Measurements from ENCODE around the gene SYT14. TPM values are rescaled to one million over a fixed set of nuclear protein-coding genes. Genes with fewer than 3 reads are reported as not detected.

SYT14 gene
- polyA plus RNA-seq, 1 donor from 2014 or later: 21.9 TPM

DNA sequence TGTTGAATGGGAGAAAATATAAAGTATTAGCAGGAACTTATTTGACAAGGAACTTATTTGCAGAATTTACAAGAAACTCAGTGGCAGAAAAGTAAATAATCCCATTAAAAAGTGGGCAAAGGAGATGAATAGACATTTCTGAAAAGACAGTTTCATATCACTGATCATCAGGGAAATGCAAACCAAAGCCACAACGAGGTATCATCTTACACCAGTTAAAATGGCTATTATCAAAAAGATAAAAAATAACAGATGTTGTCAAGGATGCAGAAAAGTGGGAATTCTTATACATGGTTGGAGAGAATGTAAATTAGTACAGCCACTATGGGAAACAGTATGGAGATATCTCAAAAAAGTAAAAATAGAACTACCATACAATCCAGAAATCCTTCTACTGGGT lies 61.0 kb downstream of the SYT14 start:
- TF ChIP-seq EP300 (conservative IDR thresholded peaks at IDR 0.05; ENCODE audit: poor library complexity, severe bottlenecking): no peak
- no peak for TF ChIP-seq EZH2 (IDR thresholded peaks at IDR 0.05; ENCODE audit: borderline replicate concordance, insufficient read depth, low read length, poor library complexity, severe bottlenecking)
- TF ChIP-seq RAD21 (conservative IDR thresholded peaks at IDR 0.05): no peak
- TF ChIP-seq SMC3 (conservative IDR thresholded peaks at IDR 0.05; ENCODE audit: poor library complexity): no peak
- TF ChIP-seq TAF1 (IDR thresholded peaks at IDR 0.05; ENCODE audit: low read depth): no peak
- TF ChIP-seq, protein P1, sequence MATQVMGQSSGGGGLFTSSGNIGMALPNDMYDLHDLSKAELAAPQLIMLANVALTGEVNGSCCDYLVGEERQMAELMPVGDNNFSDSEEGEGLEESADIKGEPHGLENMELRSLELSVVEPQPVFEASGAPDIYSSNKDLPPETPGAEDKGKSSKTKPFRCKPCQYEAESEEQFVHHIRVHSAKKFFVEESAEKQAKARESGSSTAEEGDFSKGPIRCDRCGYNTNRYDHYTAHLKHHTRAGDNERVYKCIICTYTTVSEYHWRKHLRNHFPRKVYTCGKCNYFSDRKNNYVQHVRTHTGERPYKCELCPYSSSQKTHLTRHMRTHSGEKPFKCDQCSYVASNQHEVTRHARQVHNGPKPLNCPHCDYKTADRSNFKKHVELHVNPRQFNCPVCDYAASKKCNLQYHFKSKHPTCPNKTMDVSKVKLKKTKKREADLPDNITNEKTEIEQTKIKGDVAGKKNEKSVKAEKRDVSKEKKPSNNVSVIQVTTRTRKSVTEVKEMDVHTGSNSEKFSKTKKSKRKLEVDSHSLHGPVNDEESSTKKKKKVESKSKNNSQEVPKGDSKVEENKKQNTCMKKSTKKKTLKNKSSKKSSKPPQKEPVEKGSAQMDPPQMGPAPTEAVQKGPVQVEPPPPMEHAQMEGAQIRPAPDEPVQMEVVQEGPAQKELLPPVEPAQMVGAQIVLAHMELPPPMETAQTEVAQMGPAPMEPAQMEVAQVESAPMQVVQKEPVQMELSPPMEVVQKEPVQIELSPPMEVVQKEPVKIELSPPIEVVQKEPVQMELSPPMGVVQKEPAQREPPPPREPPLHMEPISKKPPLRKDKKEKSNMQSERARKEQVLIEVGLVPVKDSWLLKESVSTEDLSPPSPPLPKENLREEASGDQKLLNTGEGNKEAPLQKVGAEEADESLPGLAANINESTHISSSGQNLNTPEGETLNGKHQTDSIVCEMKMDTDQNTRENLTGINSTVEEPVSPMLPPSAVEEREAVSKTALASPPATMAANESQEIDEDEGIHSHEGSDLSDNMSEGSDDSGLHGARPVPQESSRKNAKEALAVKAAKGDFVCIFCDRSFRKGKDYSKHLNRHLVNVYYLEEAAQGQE (IDR thresholded peaks at IDR 0.05; ENCODE audit: borderline replicate concordance): no peak
- no peak for TF ChIP-seq MXI1 (conservative IDR thresholded peaks at IDR 0.05; ENCODE audit: poor library complexity, severe bottlenecking)
- TF ChIP-seq, protein P2, sequence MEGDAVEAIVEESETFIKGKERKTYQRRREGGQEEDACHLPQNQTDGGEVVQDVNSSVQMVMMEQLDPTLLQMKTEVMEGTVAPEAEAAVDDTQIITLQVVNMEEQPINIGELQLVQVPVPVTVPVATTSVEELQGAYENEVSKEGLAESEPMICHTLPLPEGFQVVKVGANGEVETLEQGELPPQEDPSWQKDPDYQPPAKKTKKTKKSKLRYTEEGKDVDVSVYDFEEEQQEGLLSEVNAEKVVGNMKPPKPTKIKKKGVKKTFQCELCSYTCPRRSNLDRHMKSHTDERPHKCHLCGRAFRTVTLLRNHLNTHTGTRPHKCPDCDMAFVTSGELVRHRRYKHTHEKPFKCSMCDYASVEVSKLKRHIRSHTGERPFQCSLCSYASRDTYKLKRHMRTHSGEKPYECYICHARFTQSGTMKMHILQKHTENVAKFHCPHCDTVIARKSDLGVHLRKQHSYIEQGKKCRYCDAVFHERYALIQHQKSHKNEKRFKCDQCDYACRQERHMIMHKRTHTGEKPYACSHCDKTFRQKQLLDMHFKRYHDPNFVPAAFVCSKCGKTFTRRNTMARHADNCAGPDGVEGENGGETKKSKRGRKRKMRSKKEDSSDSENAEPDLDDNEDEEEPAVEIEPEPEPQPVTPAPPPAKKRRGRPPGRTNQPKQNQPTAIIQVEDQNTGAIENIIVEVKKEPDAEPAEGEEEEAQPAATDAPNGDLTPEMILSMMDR (IDR thresholded peaks at IDR 0.05; ENCODE audit: poor library complexity, severe bottlenecking): no peak
- TF ChIP-seq POLR2AphosphoS5 (IDR thresholded peaks at IDR 0.05): no peak
- Histone ChIP-seq H3K36me3 (ENCODE audit: insufficient read depth, low read length) (no peaks in the 10 kb centered on the region), H2AFZ (ENCODE audit: low read depth, low read length) (no peak overlapping the region), H3K9ac (ENCODE audit: low read length) (no peak overlapping the region), H3K79me2 (replicated peaks; ENCODE audit: insufficient read depth, low read length) (no peaks in the 10 kb centered on the region), H3K9me2 (ENCODE audit: insufficient read depth, low read length) (no peaks in the 10 kb centered on the region), H3K4me2 (ENCODE audit: low read length) (no peak overlapping the region), H3K4me3 (ENCODE audit: low read length) (no peak overlapping the region), H3F3A (ENCODE audit: insufficient read depth, low read length, poor library complexity, severe bottlenecking) (no peaks in the 10 kb centered on the region), H4K20me1 (ENCODE audit: insufficient read depth) (no peaks in the 10 kb centered on the region), H3K27ac (ENCODE audit: low read length) (no peak overlapping the region), H3K27me3 (ENCODE audit: insufficient read depth, low read depth, low read length) (no peaks in the 10 kb centered on the region), H3K9me3 (ENCODE audit: low read length) (no peaks in the 10 kb centered on the region)

DNA sequence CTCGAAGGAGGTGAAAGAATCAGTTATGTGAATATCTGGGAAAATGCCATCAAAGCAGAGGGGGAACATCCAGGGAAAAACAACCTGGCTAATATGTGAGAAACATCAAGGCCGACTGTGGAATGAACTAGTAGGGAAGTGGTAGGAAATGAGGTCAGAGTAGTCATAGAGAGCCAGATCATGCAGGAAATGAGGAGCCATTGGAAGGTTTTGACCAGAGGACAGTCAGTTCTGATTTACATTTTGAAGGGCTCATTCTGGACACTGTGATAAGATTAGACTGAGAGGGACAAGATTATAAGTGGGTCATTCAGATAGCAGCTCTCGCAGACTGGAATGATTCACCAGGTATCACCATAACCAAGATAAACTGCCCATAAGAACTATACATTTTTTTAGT lies 63.7 kb downstream of the SYT14 start:
- TF ChIP-seq SMC3 (conservative IDR thresholded peaks at IDR 0.05; ENCODE audit: poor library complexity) (no peak), TAF1 (IDR thresholded peaks at IDR 0.05; ENCODE audit: low read depth) (no peak), MXI1 (conservative IDR thresholded peaks at IDR 0.05; ENCODE audit: poor library complexity, severe bottlenecking) (no peak), EZH2 (IDR thresholded peaks at IDR 0.05; ENCODE audit: borderline replicate concordance, insufficient read depth, low read length, poor library complexity, severe bottlenecking) (no peak), POLR2AphosphoS5 (IDR thresholded peaks at IDR 0.05) (no peak), RAD21 (conservative IDR thresholded peaks at IDR 0.05) (no peak), EP300 (conservative IDR thresholded peaks at IDR 0.05; ENCODE audit: poor library complexity, severe bottlenecking) (no peak)
- TF ChIP-seq, protein P1 (IDR thresholded peaks at IDR 0.05; ENCODE audit: borderline replicate concordance): no peak
- TF ChIP-seq, protein P2 (IDR thresholded peaks at IDR 0.05; ENCODE audit: poor library complexity, severe bottlenecking): no peak
- H3K27me3 ChIP-seq (ENCODE audit: insufficient read depth, low read depth, low read length): no peaks in the 10 kb centered on the region
- H3K9me3 ChIP-seq (ENCODE audit: low read length): no peaks in the 10 kb centered on the region
- no peaks in the 10 kb centered on the region for H3K36me3 ChIP-seq (ENCODE audit: insufficient read depth, low read length)
- H3K9ac ChIP-seq (ENCODE audit: low read length): no peak overlapping the region
- no peak overlapping the region for H3K27ac ChIP-seq (ENCODE audit: low read length)
- no peak overlapping the region for H3K4me2 ChIP-seq (ENCODE audit: low read length)
- H4K20me1 ChIP-seq (ENCODE audit: insufficient read depth): no peaks in the 10 kb centered on the region
- no peak overlapping the region for H2AFZ ChIP-seq (ENCODE audit: low read depth, low read length)
- no peaks in the 10 kb centered on the region for H3F3A ChIP-seq (ENCODE audit: insufficient read depth, low read length, poor library complexity, severe bottlenecking)
- no peak overlapping the region for H3K4me3 ChIP-seq (ENCODE audit: low read length)
- no peaks in the 10 kb centered on the region for H3K79me2 ChIP-seq (replicated peaks; ENCODE audit: insufficient read depth, low read length)
- H3K9me2 ChIP-seq (ENCODE audit: insufficient read depth, low read length): no peaks in the 10 kb centered on the region

All from neural cell (in vitro differentiated cells).